A549 (cell line): ENCODE data around the gene DPY19L1. TPM values are rescaled to one million over a fixed set of nuclear protein-coding genes. Genes with fewer than 3 reads are reported as not detected.
"Not testable (repeated sequence)": the region's sequence is repeated elsewhere in the genome, so short reads cannot be mapped to it uniquely, and the experiment has no call there.

Experiments
- ATAC-seq, 2 experiments: fragments of 200-7000 bp in 1 of 2; fragments of >200 bp in 1 of 2; cut with Nextera tagmentation in 1 of 2; cut with Tn5 transposase in 1 of 2; 3 replicates each; pipeline versions ENCODE4 v1.8.0 to v1.9.1; 2018 to 2020; ENCODE audit warnings: mild to moderate bottlenecking in 1 of 2, moderate library complexity in 1 of 2
- CTCF ChIA-PET: fragments of 300-600 bp; sonication (Branson Sonifier 250); formaldehyde crosslinking; extraction: SDS; loops from one replicate; lab custom pipeline; 2021; ENCODE audit warnings: antibody characterized with exemption, inconsistent platforms; lab: Yijun Ruan, JAX
- POLR2A ChIA-PET: fragments of 350-600 bp; formaldehyde crosslinking; extraction: SDS; loops from one replicate; lab custom pipeline; 2021; ENCODE audit warnings: antibody characterized with exemption, inconsistent platforms; lab: Yijun Ruan, JAX
- DNase-seq, 2 experiments: peaks; one replicate each; pipeline versions ENCODE4 v3.0.0 to v3.0.0-alpha.2; 2011 to 2016; ENCODE audit warnings: low read depth in 1 of 2, low spot score in 1 of 2
- FAIRE-seq: peaks from 2 replicates; lab custom pipeline; 2011; peaks lifted over from hg19 to GRCh38; lab: Jason Lieb, UNC
- H3K27ac ChIP-seq, 2 experiments: fragments of >200 bp; sonication (Bioruptor Twin); formaldehyde crosslinking; 3 replicates each; pipeline ENCODE4 v1.5.1; 2016 to 2017
- H3K4me1 ChIP-seq: fragments of >200 bp; sonication (Bioruptor Twin); formaldehyde crosslinking; 3 replicates; pipeline ENCODE4 v1.6.1; 2016
- H3K4me2 ChIP-seq: fragments of >200 bp; sonication (Bioruptor Twin); formaldehyde crosslinking; 3 replicates; pipeline ENCODE4 v1.6.1; 2016
- H3K4me3 ChIP-seq: fragments of >200 bp; sonication (Bioruptor Twin); formaldehyde crosslinking; 3 replicates; pipeline ENCODE4 v1.5.1; 2016
- H3K9me3 ChIP-seq: fragments of >200 bp; sonication (Bioruptor Twin); formaldehyde crosslinking; 3 replicates; pipeline ENCODE4 v1.6.1; 2016
- BCL3 ChIP-seq: fragments of >200 bp; sonication (Bioruptor Twin); formaldehyde crosslinking; IDR thresholded peaks from 3 replicates; pipeline ENCODE4 v1.6.1; 2016
- BHLHE40 ChIP-seq: IDR thresholded peaks from 2 replicates; pipeline ENCODE4 v1.6.1; 2012; ENCODE audit warnings: low read depth, low read length, inconsistent platforms
- CTCF ChIP-seq: fragments of >200 bp; sonication (Bioruptor Twin); formaldehyde crosslinking; IDR thresholded peaks from 3 replicates; pipeline ENCODE4 v1.5.1; 2016
- EHF ChIP-seq: fragments of 250-450 bp; sonication (Bioruptor Pico); IDR thresholded peaks from 2 replicates; pipeline ENCODE4 v1.5.0; 2020; ENCODE audit warnings: mild to moderate bottlenecking
- ELK1 ChIP-seq: fragments of 150-350 bp; IDR thresholded peaks from 2 replicates; pipeline ENCODE4 v1.6.1; 2014; ENCODE audit warnings: low read depth, mild to moderate bottlenecking, low read length
- FOXS1 ChIP-seq: fragments of 250-450 bp; sonication (Bioruptor Pico); IDR thresholded peaks from 2 replicates; pipeline ENCODE4 v1.5.0; 2020; ENCODE audit warnings: mild to moderate bottlenecking, moderate library complexity
- HES2 ChIP-seq: fragments of >200 bp; sonication (Bioruptor Twin); formaldehyde crosslinking; IDR thresholded peaks from 2 replicates; pipeline ENCODE4 v1.6.1; 2016
- KDM5A ChIP-seq: fragments of 200-600 bp; sonication (generic); IDR thresholded peaks from 2 replicates; pipeline ENCODE4 v1.6.1; 2016; ENCODE audit warnings: antibody characterized with exemption, mild to moderate bottlenecking
- MAFK ChIP-seq: fragments of 450-650 bp; IDR thresholded peaks from 2 replicates; pipeline ENCODE4 v1.6.1; 2014; ENCODE audit not compliant: partially characterized antibody
- MAX ChIP-seq: IDR thresholded peaks from 2 replicates; pipeline ENCODE4 v1.6.1; 2012
- NPAS2 ChIP-seq: fragments of 250-450 bp; sonication (Bioruptor Pico); IDR thresholded peaks from 2 replicates; pipeline ENCODE4 v1.8.0; 2022; ENCODE audit warnings: mild to moderate bottlenecking, moderate library complexity, borderline replicate concordance
- POLR2A ChIP-seq: IDR thresholded peaks from 2 replicates; pipeline ENCODE4 v1.6.1; 2012; ENCODE audit warnings: mild to moderate bottlenecking, low read length
- POLR2AphosphoS2 ChIP-seq: conservative IDR thresholded peaks from 2 replicates; pipeline ENCODE4 v1.6.1; 2012; ENCODE audit warnings: low read length, improper control_type of control experiment, inconsistent platforms
- RAD21 ChIP-seq, 2 experiments: fragments of >200 bp in 1 of 2; sonication (Bioruptor Twin) in 1 of 2; formaldehyde crosslinking in 1 of 2; IDR thresholded peaks in 1 of 2; conservative IDR thresholded peaks in 1 of 2; 2 replicates in 1 of 2; 3 replicates in 1 of 2; pipeline ENCODE4 v1.6.1; 2012 to 2018; ENCODE audit warnings: inconsistent platforms in 1 of 2
- REST ChIP-seq: fragments of 200-600 bp; sonication (generic); IDR thresholded peaks from 2 replicates; pipeline ENCODE4 v1.6.1; 2016; ENCODE audit warnings: antibody characterized with exemption, mild to moderate bottlenecking, moderate library complexity
- RFX5 ChIP-seq: fragments of 450-650 bp; IDR thresholded peaks from 2 replicates; pipeline ENCODE4 v1.7.1; 2014; ENCODE audit warnings: antibody characterized with exemption, mild to moderate bottlenecking, moderate library complexity
- ZFP36 ChIP-seq: fragments of 450-650 bp; IDR thresholded peaks from 2 replicates; pipeline ENCODE4 v1.6.1; 2014; ENCODE audit warnings: borderline replicate concordance; ENCODE audit not compliant: partially characterized antibody
- WGBS: methylation state at CpG from one replicate; pipeline ENCODE4 v1.1.6; 2017; ENCODE audit errors: missing lambda C conversion rate; 5-methylcytosine and 5-hydroxymethylcytosine counted together
- polyA plus RNA-seq, 4 experiments: library from polyadenylated mRNA; depleted of rRNA in 3 of 4; stranded (reverse); fragments of >200 nt; fragmentation: RNase III in 1 of 4; extraction: RNeasy Plus Mini Kit Qiagen cat#74134 plus additional on column Dnase treatment in 1 of 4; gene quantifications; 2 replicates in 3 of 4; 3 replicates in 1 of 4; pipeline ENCODE4 v1.2.3, GENCODE V29; 2011 to 2017

The DPY19L1 gene
- polyA plus RNA-seq, 2 of the 4 experiments (the other 2 are of a cell fraction): 53.6 to 129 TPM

- POLR2A ChIA-PET: no interaction called here
- TF ChIP-seq EHF (CRISPR knock-in tag) (no peak), POLR2A (no peak), ELK1 (no peak), FOXS1 (CRISPR knock-in tag) (no peak), CTCF (0 out of 3 replicates have a peak, but pooled peaks have one; percentile 7), BCL3 (no peak), KDM5A (no peak), MAX (no peak), NPAS2 (CRISPR knock-in tag) (no peak)
- H3K4me3 ChIP-seq: no peak overlapping the region
- DNase-seq (peak in 1 of 2 experiments; percentile 23), ATAC-seq (peak in 1 of 2 experiments; percentile 46; a peak in 2 of 6 replicates), FAIRE-seq (no peak)
- no peak overlapping the region for H3K27ac ChIP-seq
- H3K9me3 ChIP-seq: peaks cover under 1% of the 10 kb centered on the region; the same call in 1 of the 3 replicates
- H3K4me1 ChIP-seq: no peaks in the 10 kb centered on the region
- no peak overlapping the region for H3K4me2 ChIP-seq
- CTCF ChIA-PET: no interaction called here
- WGBS: 91% methylated on average over 3 of the region's 4 CpGs
Observed at GRCh38 chr7:34900891-34901513, 136.3 kb downstream of the DPY19L1 start.

- Histone ChIP-seq H3K27ac (no peak overlapping the region), H3K4me2 (no peak overlapping the region), H3K9me3 (peaks cover 12% of the 10 kb centered on the region), H3K4me1 (peaks cover 16% of the 10 kb centered on the region), H3K4me3 (no peak overlapping the region)
- FAIRE-seq (no peak), DNase-seq (no peak), ATAC-seq (no peak)
- CTCF ChIA-PET: no interaction called here
- peak; percentile 93 for TF ChIP-seq ZFP36
- TF ChIP-seq POLR2AphosphoS2: no peak
- POLR2A ChIA-PET: no interaction called here
Observed at GRCh38 chr7:34895202-34895601, 142.1 kb downstream of the DPY19L1 start.

- no peak for DNase-seq
- Histone ChIP-seq H3K9me3 (peaks cover 4% of the 10 kb centered on the region; the same call in 2 of the 3 replicates), H3K27ac (no peak overlapping the region; a peak in 1 of 6 replicates)
- POLR2A ChIA-PET: no interaction called here
- TF ChIP-seq RAD21 (conservative IDR thresholded peaks at IDR 0.05 in 1 of 2, IDR thresholded peaks at IDR 0.05 in 1 of 2): no peak
- TF ChIP-seq MAFK: peak; percentile 59
- TF ChIP-seq, all 56 proteins: peak for 1
- WGBS: 77% methylated on average over 1 of the region's 1 CpG
- Histone ChIP-seq H3K4me3 (no peak overlapping the region), H3K4me2 (no peak overlapping the region), H3K4me1 (peaks cover 16% of the 10 kb centered on the region)
- ATAC-seq: no peak
- FAIRE-seq: no peak
- CTCF ChIA-PET: interaction anchor here (0.6 to 2.1 kb wide), 2 partner anchors 8 to 66 kb away, joined by 4 to 6 read pairs; no protein-coding TSS in a partner anchor
Observed at GRCh38 chr7:34889951-34890350, 147.3 kb downstream of the DPY19L1 start.

- POLR2A ChIA-PET: no interaction called here
- no peak for TF ChIP-seq REST
- no peak for TF ChIP-seq RFX5
- no peak for TF ChIP-seq HES2
- TF ChIP-seq BHLHE40: no peak
- TF ChIP-seq, all 56 proteins: peak for 0
- H3K4me3 ChIP-seq: no peak overlapping the region
- H3K4me1 ChIP-seq: peaks cover 14% of the 10 kb centered on the region
- FAIRE-seq (no peak), ATAC-seq (no peak), DNase-seq (no peak)
- no peak overlapping the region for H3K27ac ChIP-seq
- H3K9me3 ChIP-seq: peaks cover 29% of the 10 kb centered on the region
- H3K4me2 ChIP-seq: no peak overlapping the region
- CTCF ChIA-PET: interaction anchor here (1.4 kb wide), 1 partner anchor 31 kb away, joined by 4 read pairs; no protein-coding TSS in a partner anchor
Observed at GRCh38 chr7:34886856-34887255, 150.4 kb downstream of the DPY19L1 start.

- H3K4me1 ChIP-seq, ATAC-seq, H3K4me2 ChIP-seq, POLR2A ChIA-PET, CTCF ChIA-PET, FAIRE-seq, H3K27ac ChIP-seq, DNase-seq, H3K4me3 ChIP-seq: not testable (repeated sequence)
- H3K9me3 ChIP-seq: peaks cover 29% of the 10 kb centered on the region
- 67% methylated on average over 1 of the region's 1 CpG for WGBS
Observed at GRCh38 chr7:34883855-34884254, 153.4 kb downstream of the DPY19L1 start.
